GM19238 (cell line): ENCODE data around the gene PGA4.
A peak's percentile ranks its signal among the peaks of the same experiment; 100 is the strongest.
"Not testable (repeated sequence)": the region's sequence is repeated elsewhere in the genome, so short reads cannot be mapped to it uniquely, and the experiment has no call there.

Source experiments
- DNase-seq: peaks from one replicate; pipeline ENCODE4 v3.0.0; 2011; ENCODE audit warnings: low spot score; ENCODE audit not compliant: insufficient read length

PGA4 gene

GRCh38 chr11:61250796-61251765 lies 28.9 kb downstream of the PGA4 start:
- DNase-seq, result not testable (repeated sequence)

GRCh38 chr11:61252332-61252731 lies 30.2 kb downstream of the PGA4 start:
- DNase-seq, result not testable (repeated sequence)

DNA sequence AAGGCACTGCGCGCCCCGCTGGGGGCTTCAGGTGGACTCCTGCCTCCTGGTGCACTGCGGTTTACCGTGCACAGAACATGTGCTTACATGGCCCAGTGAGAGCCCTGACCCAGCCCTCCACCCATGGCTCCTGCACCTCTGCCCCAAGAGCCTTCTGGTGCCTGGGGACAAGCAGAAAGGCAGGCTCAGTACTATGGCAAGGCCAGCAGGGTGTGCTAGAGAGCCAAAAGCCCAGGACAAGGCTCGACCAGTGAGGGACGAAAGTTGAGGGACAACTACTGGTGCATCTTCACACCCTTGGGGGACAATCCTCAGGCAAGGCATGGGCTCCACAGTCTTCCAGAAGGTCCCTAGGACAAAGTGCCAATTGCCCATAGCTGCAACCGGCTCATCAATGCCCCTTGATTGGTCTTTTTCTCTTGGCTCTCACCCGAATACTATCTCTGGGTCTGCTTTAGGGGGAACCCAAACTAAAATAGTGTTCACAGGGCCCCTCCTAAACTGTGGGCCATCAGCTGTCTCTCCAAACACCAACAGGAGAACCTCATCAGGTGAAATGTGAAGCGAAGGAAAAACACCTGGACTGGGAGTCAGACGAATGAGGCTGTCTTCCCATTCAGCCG lies 32.4 kb downstream of the PGA4 start:
- DNase-seq, result peak; percentile 87

DNA sequence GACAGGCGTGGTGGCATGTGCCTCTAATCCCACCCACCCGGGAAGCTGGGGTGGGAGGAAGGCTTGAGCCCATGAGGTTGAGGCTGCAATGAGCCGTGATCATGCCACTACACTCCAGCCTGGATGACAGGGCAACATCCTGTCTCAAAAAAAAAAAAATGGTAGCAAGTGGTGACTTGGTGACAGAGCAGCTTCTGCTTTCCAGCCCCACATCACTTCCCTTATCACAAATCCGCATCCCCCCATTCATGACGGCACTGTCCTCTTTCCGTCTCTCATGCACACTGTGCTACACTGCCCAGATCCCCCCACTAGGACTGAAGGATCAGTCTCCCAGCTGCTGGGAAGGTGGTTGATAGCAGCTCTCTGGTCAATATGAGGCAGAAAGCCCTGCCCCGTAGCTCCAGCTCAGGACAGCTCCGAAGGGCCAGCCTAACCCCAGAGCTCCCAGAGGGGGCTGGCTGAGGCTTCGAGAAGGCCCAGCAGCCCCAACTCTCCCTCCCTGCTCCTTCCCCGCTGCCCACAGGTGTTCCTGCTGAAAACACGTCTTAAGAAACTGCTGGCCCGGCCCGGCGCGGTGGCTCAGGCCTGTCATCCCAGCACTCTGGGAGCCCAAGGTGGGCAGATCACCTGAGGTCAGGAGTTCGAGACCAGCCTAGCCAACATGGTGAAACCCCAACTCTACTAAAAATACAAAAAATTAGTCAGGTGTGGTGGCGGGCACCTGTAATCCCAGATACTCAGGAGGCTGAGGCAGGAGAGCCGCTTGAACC lies 34.7 kb downstream of the PGA4 start:
- no peak for DNase-seq

GRCh38 chr11:61258546-61258945 lies 36.4 kb downstream of the PGA4 start:
- no peak for DNase-seq

- DNase-seq, result no peak
These were observed 37.2 kb downstream of the PGA4 start for GRCh38 chr11:61259363-61259762.

DNA sequence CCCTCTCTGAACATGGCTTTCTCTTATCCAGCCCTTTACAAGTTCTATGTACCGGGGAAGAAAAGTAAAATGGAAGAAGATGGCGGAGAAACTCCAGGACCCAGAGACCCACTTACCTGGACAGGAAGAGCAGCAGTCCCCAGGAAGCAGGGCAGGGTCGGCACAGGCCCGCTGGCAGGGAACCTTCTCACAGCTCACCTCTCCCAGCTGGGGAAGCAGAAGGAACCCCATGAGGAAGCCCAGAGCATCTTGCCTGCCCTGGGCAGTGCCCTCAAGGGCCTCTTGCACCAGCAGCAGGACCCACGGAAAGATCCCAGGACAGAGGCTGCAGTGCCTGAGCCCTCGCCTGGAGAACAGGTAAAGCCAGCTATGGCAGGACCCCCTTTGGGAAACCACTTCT lies 42.2 kb downstream of the PGA4 start:
- DNase-seq, result no peak

DNA sequence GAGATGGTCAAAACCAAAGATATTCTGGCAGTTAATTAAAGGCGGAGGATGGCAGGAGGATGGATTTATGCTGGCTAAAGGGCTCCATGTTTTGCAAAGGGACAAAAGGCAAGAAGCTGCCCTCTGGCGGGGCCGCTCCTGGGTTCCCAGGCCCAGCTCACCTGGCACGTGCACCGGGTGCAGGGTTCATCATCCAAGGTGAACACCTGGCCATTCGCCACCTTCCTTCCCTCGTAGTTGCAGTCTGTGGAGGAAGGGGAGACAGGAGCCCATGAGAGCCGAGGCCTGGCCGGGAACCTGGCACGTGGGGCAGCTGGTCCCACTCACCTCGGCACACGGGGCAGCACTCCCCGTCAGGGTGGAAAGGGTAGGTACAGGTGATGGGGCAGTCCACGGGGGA lies 42.6 kb downstream of the PGA4 start:
- no peak for DNase-seq

DNA sequence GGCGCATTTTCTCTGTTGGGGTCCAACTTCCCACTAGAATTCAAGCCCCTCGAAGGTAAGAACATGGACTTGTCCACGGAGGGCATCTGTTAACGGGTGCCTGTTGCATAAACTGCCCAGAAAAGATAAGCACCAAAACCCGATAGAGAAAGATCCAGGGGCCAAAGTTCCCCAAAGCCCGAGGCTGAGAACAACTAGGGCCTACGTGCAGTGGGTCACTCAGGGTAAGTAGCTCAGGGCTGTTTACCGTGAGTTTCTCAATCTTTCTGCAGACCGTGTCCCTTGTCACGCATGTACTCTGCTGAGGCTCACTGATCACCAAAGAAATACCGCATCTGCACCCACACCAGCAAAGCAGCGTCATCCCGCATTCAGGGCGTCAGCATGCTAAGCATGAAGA lies 43.2 kb downstream of the PGA4 start:
- no peak for DNase-seq

GRCh38 chr11:61266602-61267001 lies 44.5 kb downstream of the PGA4 start:
- DNase-seq, result no peak

- DNase-seq, result no peak
These were observed 45.3 kb downstream of the PGA4 start for GRCh38 chr11:61267437-61267841.

DNA sequence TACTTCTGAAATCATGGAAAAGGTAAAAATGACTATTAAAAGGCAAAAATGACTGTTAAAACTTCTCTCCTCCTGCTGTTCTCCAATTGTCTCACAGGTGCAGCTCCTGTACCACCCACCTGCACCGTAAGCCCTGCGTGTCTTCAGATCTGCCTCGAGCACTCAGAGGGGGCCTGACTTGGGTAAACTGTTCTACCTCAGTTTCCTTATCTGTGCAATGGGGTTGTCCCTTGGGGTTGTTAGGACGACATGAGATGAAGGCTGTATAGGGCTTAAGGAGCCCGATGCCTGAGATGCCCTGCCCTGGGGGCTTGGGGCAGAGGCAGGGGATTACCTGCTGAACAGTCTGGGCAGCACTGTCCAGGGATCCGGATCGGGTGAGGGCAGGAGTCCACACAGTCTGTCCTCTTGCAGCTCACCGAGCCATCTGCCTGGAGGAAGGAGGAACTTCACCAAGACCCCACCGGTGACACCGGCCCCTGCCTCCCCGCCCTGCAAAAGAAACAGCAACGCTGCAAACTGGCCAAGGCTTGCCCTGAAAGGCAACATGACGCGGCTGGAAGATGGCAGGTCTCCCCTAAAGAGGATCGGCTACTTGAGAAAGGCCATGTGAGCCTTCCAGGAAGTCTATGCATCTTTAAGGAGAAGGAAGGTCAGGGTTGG lies 46.6 kb downstream of the PGA4 start:
- DNase-seq, result no peak

DNA sequence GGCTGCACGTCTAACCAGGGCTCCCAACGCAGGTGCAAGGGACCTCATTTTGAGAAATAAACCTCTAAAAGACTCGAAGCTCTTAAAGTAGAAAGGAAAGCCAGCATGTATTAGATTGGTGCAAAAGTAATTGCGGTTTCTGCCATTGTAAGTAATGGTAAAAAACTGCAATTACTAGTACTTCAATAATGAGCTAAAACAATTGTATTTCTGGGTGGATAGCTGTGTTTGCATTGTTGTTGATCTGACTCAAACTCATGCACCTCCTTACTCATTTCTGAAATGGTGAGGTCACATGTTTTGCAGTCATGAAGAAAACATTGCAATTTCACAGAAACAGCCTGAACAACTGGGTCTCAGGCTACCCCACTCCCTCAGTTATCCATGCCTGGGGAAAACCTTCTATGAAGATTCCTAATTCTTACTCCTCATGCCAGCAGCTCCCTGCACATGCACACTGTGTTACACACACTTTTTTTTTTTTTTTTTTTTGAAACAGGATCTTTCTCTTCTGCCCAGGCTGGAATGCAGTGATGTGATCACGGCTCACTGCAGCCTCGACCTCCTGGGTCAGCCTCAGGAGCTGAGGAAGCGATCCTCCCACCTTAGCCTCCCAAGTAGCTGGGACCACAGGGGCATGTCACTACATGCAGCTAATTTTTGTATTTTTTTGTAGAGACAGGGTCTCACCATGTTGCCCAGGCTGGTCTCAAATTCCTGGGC lies 48.4 kb downstream of the PGA4 start:
- no peak for DNase-seq

GRCh38 chr11:61272731-61273130 lies 50.6 kb downstream of the PGA4 start:
- no peak for DNase-seq

- DNase-seq, result no peak
These were observed 51.3 kb downstream of the PGA4 start for GRCh38 chr11:61273178-61274078.

- DNase-seq, result no peak
These were observed 51.9 kb downstream of the PGA4 start for GRCh38 chr11:61274084-61274483.

- DNase-seq, result no peak
These were observed 53.0 kb downstream of the PGA4 start for GRCh38 chr11:61275191-61275590.

DNA sequence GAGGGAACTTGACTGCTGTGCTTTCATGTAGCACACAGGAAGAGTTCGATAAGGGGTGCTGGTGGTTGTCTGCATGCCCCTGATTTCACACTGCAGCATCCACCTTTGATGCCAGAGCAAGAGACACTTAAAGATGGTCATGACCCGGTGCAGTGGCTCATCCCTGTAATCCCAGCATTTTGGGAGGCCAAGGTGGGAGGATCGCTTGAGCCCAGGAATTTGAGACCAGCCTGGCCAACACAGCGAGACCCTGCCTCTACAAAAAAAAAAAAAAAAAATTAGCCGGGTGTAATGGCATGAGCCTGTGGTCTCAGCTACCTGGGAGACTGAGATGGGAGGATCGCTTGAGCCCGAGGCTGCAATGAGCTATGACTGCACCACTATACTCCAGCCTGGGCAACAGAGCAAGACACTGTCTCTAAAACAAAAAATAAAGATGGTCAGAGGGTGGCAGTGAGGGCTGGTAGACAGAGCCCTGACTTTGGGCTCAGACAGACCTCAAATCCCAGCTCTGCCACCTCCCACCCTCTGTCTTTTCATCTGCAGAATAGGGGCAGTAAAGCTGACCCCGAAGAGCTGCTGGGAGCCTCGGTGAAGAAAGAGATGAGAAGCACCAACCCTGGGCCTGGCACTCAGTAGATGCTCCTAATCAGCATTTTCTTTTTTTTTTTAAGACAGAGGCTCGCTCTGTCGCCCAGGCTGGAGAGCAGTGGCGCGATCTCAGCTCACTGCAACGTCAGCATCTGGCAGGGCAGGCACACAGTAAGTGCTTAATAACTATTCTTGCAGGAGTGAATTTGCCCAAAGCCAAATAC lies 55.2 kb downstream of the PGA4 start:
- no peak for DNase-seq

DNA sequence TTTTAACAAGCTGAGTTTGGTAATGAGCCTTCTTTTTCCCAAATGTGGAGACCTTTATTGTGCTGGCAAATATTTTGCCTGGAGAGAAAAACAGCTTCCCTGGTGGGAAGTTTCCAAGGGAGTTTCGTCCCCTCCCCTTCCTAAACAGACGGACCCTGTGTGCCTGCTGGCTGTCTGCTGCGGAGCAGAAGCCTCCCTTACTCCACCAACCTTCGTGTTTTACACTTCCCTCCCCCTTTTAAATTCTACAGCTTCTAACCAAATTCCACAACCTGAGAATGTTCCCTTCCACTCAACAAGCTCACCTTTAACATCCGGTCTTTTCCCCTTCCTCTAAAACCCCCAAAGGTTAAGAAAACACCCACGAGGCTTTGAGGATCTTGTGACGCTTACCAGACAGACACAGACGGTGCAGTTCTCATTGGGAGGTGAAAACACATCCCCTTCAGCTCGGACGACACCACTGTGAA lies 55.9 kb downstream of the PGA4 start:
- no peak for DNase-seq
